H1 (cell line): Measurements from ENCODE around the gene A2ML1. TPM values are rescaled to one million over a fixed set of nuclear protein-coding genes. Genes with fewer than 3 reads are reported as not detected.

Experiments used
- CTCF ChIA-PET: fragments of 300-600 bp; sonication (Branson Sonifier 250); formaldehyde crosslinking; loops from one replicate; lab custom pipeline; 2021; ENCODE audit not compliant: partially characterized antibody; lab: Charles Lee
- POLR2A ChIA-PET: fragments of 300-600 bp; sonication (Branson Sonifier 250); formaldehyde crosslinking; loops from one replicate; lab custom pipeline; 2021; ENCODE audit warnings: inconsistent platforms; ENCODE audit not compliant: partially characterized antibody; lab: Charles Lee
- DNase-seq, 2 experiments: peaks; one replicate each; pipeline versions ENCODE4 v3.0.0 to v3.0.0-alpha.2; 2010 to 2022; ENCODE audit warnings: low spot score in 2 of 2, low read depth in 1 of 2, mixed read lengths in 1 of 2
- FAIRE-seq: peaks from 2 replicates; lab custom pipeline; 2011; peaks lifted over from hg19 to GRCh38; lab: Jason Lieb, UNC
- H2AFZ ChIP-seq: 2 replicates; pipeline ENCODE4 v1.8.1; 2012; ENCODE audit warnings: low read length, inconsistent platforms
- H2AK5ac ChIP-seq: 2 replicates; pipeline ENCODE4 v1.6.1; 2013; ENCODE audit warnings: low read depth, low read length
- H2BK120ac ChIP-seq: replicated peaks from 2 replicates; pipeline ENCODE3; 2013; ENCODE audit warnings: low read depth, low read length, inconsistent platforms
- H2BK12ac ChIP-seq: 2 replicates; pipeline ENCODE4 v1.6.1; 2013; ENCODE audit warnings: low read depth, low read length
- H2BK15ac ChIP-seq: 2 replicates; pipeline ENCODE4 v1.6.1; 2013; ENCODE audit warnings: low read length
- H2BK20ac ChIP-seq: 2 replicates; pipeline ENCODE4 v1.6.1; 2013; ENCODE audit warnings: low read length
- H2BK5ac ChIP-seq: 2 replicates; pipeline ENCODE4 v1.6.1; 2013; ENCODE audit warnings: low read depth, low read length
- H3K14ac ChIP-seq: 2 replicates; pipeline ENCODE4 v1.6.1; 2013; ENCODE audit warnings: inconsistent platforms; ENCODE audit not compliant: insufficient read length
- H3K18ac ChIP-seq: 2 replicates; pipeline ENCODE4 v1.6.1; 2013; ENCODE audit warnings: low read length; ENCODE audit errors: extremely low read depth
- H3K23ac ChIP-seq: 2 replicates; pipeline ENCODE4 v1.6.1; 2013; ENCODE audit warnings: inconsistent platforms; ENCODE audit not compliant: insufficient read length
- H3K23me2 ChIP-seq: 2 replicates; pipeline ENCODE4 v1.6.1; 2013; ENCODE audit warnings: low read depth, low read length
- H3K27ac ChIP-seq: 2 replicates; pipeline ENCODE4 v1.6.1; 2011; ENCODE audit warnings: low read depth, low read length, inconsistent platforms
- H3K27me3 ChIP-seq, 4 experiments: replicated peaks in 1 of 4; 1 replicate in 1 of 4; 2 replicates in 3 of 4; pipeline versions ENCODE4 v1.6.1 to v1.8.1; 2011 to 2013; ENCODE audit warnings: low read length in 3 of 4, mild to moderate bottlenecking in 3 of 4, inconsistent platforms in 2 of 4, mixed read lengths in 2 of 4, moderate library complexity in 1 of 4; ENCODE audit not compliant: control insufficient read depth in 3 of 4, insufficient read depth in 3 of 4; ENCODE audit errors: extremely low read depth in 1 of 4
- H3K36me3 ChIP-seq, 4 experiments: 2 replicates each; pipeline versions ENCODE4 v1.6.1 to v1.8.1; 2011 to 2013; ENCODE audit warnings: mild to moderate bottlenecking in 4 of 4, low read length in 3 of 4, moderate library complexity in 2 of 4, control low read depth in 1 of 4, inconsistent platforms in 1 of 4; ENCODE audit not compliant: insufficient read depth in 4 of 4, control insufficient read depth in 2 of 4
- H3K4ac ChIP-seq: replicated peaks from 2 replicates; pipeline ENCODE3; 2013; ENCODE audit warnings: low read length, low read depth, mixed read lengths, inconsistent platforms; ENCODE audit not compliant: insufficient read length
- H3K4me1 ChIP-seq, 4 experiments: replicated peaks in 1 of 4; 1 replicate in 1 of 4; 2 replicates in 3 of 4; pipeline versions ENCODE4 v1.6.1 to v1.8.1; 2011 to 2013; ENCODE audit warnings: low read length in 3 of 4, inconsistent platforms in 2 of 4, mixed read lengths in 1 of 4; ENCODE audit not compliant: insufficient read depth in 4 of 4, control insufficient read depth in 3 of 4
- H3K4me2 ChIP-seq, 2 experiments: 2 replicates each; pipeline versions ENCODE4 v1.6.1 to v1.8.1; 2011 to 2013; ENCODE audit warnings: low read depth in 2 of 2, low read length in 2 of 2, control low read depth in 1 of 2, inconsistent platforms in 1 of 2, mild to moderate bottlenecking in 1 of 2; ENCODE audit not compliant: insufficient read depth in 1 of 2
- H3K4me3 ChIP-seq, 4 experiments: fragments of 200-600, 300-600 bp in 1 of 4; sonication (generic), shearing (Covaris generic), sonication (Bioruptor Twin) in 1 of 4; 2 replicates each; pipeline versions ENCODE4 v1.5.1 to v1.8.1; 2011 to 2016; ENCODE audit warnings: low read length in 4 of 4, low read depth in 3 of 4, control low read depth in 2 of 4, inconsistent platforms in 2 of 4, mild to moderate bottlenecking in 2 of 4, mixed read lengths in 1 of 4, moderate library complexity in 1 of 4; ENCODE audit not compliant: insufficient read depth in 2 of 4; ENCODE audit errors: extremely low read depth in 1 of 4
- H3K56ac ChIP-seq: replicated peaks from 2 replicates; pipeline ENCODE3; 2013; ENCODE audit warnings: low read depth, mild to moderate bottlenecking, mixed read lengths, low read length, inconsistent platforms; ENCODE audit not compliant: insufficient read length
- H3K79me1 ChIP-seq: 2 replicates; pipeline ENCODE4 v1.6.1; 2013; ENCODE audit warnings: low read depth, low read length, control low read depth
- H3K79me2 ChIP-seq, 2 experiments: 2 replicates each; pipeline versions ENCODE4 v1.6.1 to v1.8.1; 2012 to 2013; ENCODE audit warnings: low read length in 2 of 2, mild to moderate bottlenecking in 2 of 2, inconsistent platforms in 1 of 2; ENCODE audit not compliant: insufficient read depth in 2 of 2, control insufficient read depth in 1 of 2
- H3K9ac ChIP-seq, 4 experiments: replicated peaks in 1 of 4; 1 replicate in 1 of 4; 2 replicates in 3 of 4; pipeline versions ENCODE4 v1.6.1 to v1.8.1; 2011 to 2013; ENCODE audit warnings: low read depth in 3 of 4, low read length in 3 of 4, control low read depth in 2 of 4, mild to moderate bottlenecking in 2 of 4, moderate library complexity in 2 of 4, inconsistent platforms in 1 of 4; ENCODE audit errors: extremely low read depth in 1 of 4
- H3K9me3 ChIP-seq, 2 experiments: 2 replicates each; pipeline versions ENCODE4 v1.6.1 to v1.8.1; 2012 to 2013; ENCODE audit warnings: mild to moderate bottlenecking in 2 of 2, moderate library complexity in 2 of 2, control low read depth in 1 of 2, inconsistent platforms in 1 of 2, low read depth in 1 of 2, low read length in 1 of 2, mixed read lengths in 1 of 2; ENCODE audit not compliant: insufficient read depth in 2 of 2
- H4K20me1 ChIP-seq, 2 experiments: replicated peaks in 1 of 2; 2 replicates each; pipeline versions ENCODE3 to v1.8.1; 2011 to 2013; ENCODE audit warnings: inconsistent platforms in 2 of 2, low read length in 2 of 2, mild to moderate bottlenecking in 1 of 2; ENCODE audit not compliant: insufficient read depth in 2 of 2, control insufficient read depth in 1 of 2
- H4K5ac ChIP-seq: 2 replicates; pipeline ENCODE4 v1.6.1; 2013; ENCODE audit warnings: low read length, low read depth, mixed read lengths, inconsistent platforms; ENCODE audit not compliant: insufficient read length
- H4K8ac ChIP-seq: 2 replicates; pipeline ENCODE4 v1.8.0; 2013; ENCODE audit warnings: mild to moderate bottlenecking, moderate library complexity, low read length, inconsistent platforms; ENCODE audit not compliant: insufficient read depth; ENCODE audit errors: extremely low read depth
- H4K91ac ChIP-seq: replicated peaks from 2 replicates; pipeline ENCODE3; 2013; ENCODE audit warnings: low read length, mixed read lengths, inconsistent platforms; ENCODE audit not compliant: insufficient read length
- ASH2L ChIP-seq: fragments of 200-600, 300-600 bp; sonication (generic); IDR thresholded peaks from one replicate; pipeline ENCODE4 v1.7.1; 2017; ENCODE audit warnings: low read length
- BCL11A ChIP-seq, 2 experiments: IDR thresholded peaks; one replicate each; pipeline ENCODE4 v1.6.1; 2011; ENCODE audit warnings: low read depth in 2 of 2, low read length in 2 of 2, mild to moderate bottlenecking in 2 of 2
- CBX5 ChIP-seq: fragments of 300-800, 300-1000 bp; sonication (generic); IDR thresholded peaks from 2 replicates; pipeline ENCODE4 v1.7.1; 2016; ENCODE audit warnings: antibody characterized with exemption, low read length, low read depth
- CHD1 ChIP-seq: IDR thresholded peaks from 2 replicates; pipeline ENCODE4 v1.6.1; 2012; ENCODE audit warnings: low read depth, low read length, improper control_type of control experiment
- EP300 ChIP-seq, 2 experiments: IDR thresholded peaks; 1 replicate in 1 of 2; 2 replicates in 1 of 2; pipeline ENCODE4 v1.6.1; 2011 to 2012; ENCODE audit warnings: low read depth in 2 of 2, low read length in 2 of 2, mild to moderate bottlenecking in 2 of 2, borderline replicate concordance in 1 of 2, inconsistent platforms in 1 of 2, moderate library complexity in 1 of 2
- FOSL1 ChIP-seq: IDR thresholded peaks from 2 replicates; pipeline ENCODE4 v1.6.1; 2011; ENCODE audit warnings: mild to moderate bottlenecking, low read depth, low read length, moderate library complexity; ENCODE audit not compliant: insufficient read depth
- KDM4A ChIP-seq: IDR thresholded peaks from one replicate; pipeline ENCODE4 v1.7.1; 2012; ENCODE audit warnings: low read depth, mild to moderate bottlenecking, moderate library complexity, low read length, inconsistent platforms; ENCODE audit not compliant: severe bottlenecking
- POLR2A ChIP-seq, 2 experiments: IDR thresholded peaks; 1 replicate in 1 of 2; 2 replicates in 1 of 2; pipeline ENCODE4 v1.6.1; 2011; ENCODE audit warnings: low read depth in 2 of 2, low read length in 2 of 2, mild to moderate bottlenecking in 2 of 2; ENCODE audit errors: control extremely low read depth in 1 of 2
- SIRT6 ChIP-seq: IDR thresholded peaks from one replicate; pipeline ENCODE4 v1.7.1; 2012; ENCODE audit warnings: low read length, inconsistent platforms
- SIX5 ChIP-seq: IDR thresholded peaks from 2 replicates; pipeline ENCODE4 v1.6.1; 2011; ENCODE audit warnings: mild to moderate bottlenecking, low read depth, low read length
- WGBS, 2 experiments: shearing (Covaris generic) in 1 of 2; methylation state at CpG; one replicate each; pipeline versions ENCODE4 v1.1.6 to v1.1.7; 2013 to 2015; ENCODE audit warnings: low lambda C conversion rate in 2 of 2, mixed read lengths in 2 of 2, inconsistent platforms in 1 of 2, low coverage in 1 of 2, missing lambda C conversion rate in 1 of 2; ENCODE audit not compliant: insufficient replicate concordance in 2 of 2, insufficient coverage in 1 of 2, insufficient read length in 1 of 2; ENCODE audit errors: extremely low coverage in 1 of 2, missing lambda C conversion rate in 1 of 2; 5-methylcytosine and 5-hydroxymethylcytosine counted together
- polyA plus RNA-seq, 7 experiments: library from polyadenylated mRNA; depleted of rRNA in 3 of 7; stranded (reverse) in 5 of 7; unstranded in 2 of 7; fragments of >200 nt in 5 of 7; fragments of 200-250 nt in 2 of 7; gene quantifications; 1 replicate in 5 of 7; 2 replicates in 1 of 7; 4 replicates in 1 of 7; pipeline versions ENCODE4 v1.2.1 to v1.2.3, GENCODE V29; 2011 to 2013; ENCODE audit warnings: missing spikeins in 2 of 7, mixed read lengths in 2 of 7
- total RNA-seq: library from RNA; stranded (reverse); fragmentation: NEBNext Ultra II Directional; extraction: Animal tissue kit (Norgen Biotek cat#: 25700); gene quantifications from 2 replicates; pipeline ENCODE4 v1.2.1, GENCODE V29; 2021

Gene A2ML1
- total and polyA plus RNA-seq, 2 of the 8 experiments (the other 6 are each of a cell fraction or from before 2014, with no cell fraction given) = 10.2 to 10.3 TPM

DNA sequence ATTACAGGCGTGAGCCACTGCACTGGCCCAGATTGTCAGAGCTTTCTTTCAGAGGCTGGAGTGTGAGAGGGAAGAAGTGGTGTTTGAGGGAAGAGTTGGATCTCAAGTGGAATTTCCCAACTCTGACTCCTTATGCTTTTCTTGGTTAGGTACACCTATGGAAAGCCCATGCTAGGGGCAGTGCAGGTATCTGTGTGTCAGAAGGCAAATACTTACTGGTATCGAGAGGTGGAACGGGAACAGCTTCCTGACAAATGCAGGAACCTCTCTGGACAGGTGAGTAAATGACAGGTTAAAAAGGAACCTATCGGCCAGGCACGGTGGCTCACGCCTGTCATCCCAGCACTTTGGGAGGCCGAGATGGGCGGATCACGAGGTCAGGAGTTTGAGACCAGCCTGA lies 14.9 kb downstream of the A2ML1 start:
- Histone ChIP-seq H2BK5ac (no peak overlapping the region), H3K18ac (no peak overlapping the region), H4K20me1 (no peaks in the 10 kb centered on the region), H3K79me2 (no peaks in the 10 kb centered on the region), H3K9me3 (no peaks in the 10 kb centered on the region), H3K4ac (no peak overlapping the region), H3K4me1 (peaks cover 0 to 14% (median 9%) of the 10 kb centered on the region in 4 experiments; a peak in 5 of 7 replicates), H2BK15ac (no peak overlapping the region), H3K27ac (no peak overlapping the region), H4K91ac (no peak overlapping the region), H2AFZ (no peak overlapping the region), H3K23me2 (no peaks in the 10 kb centered on the region), H3K4me3 (no peak overlapping the region), H3K36me3 (no peaks in the 10 kb centered on the region), H3K14ac (no peak overlapping the region), H3K23ac (no peak overlapping the region), H3K56ac (no peak overlapping the region), H3K27me3 (no peaks in the 10 kb centered on the region), H2BK20ac (no peak overlapping the region)
- DNase-seq (no peak), FAIRE-seq (no peak)
- POLR2A ChIA-PET = interaction anchor here (0.7 to 1.4 kb wide), 2 partner anchors 8 to 14 kb away, joined by 3 to 4 read pairs; no protein-coding TSS in a partner anchor
- no peak for TF ChIP-seq BCL11A (IDR thresholded peaks at IDR 0.05; ENCODE audit: low read depth in 2 of 2, low read length in 2 of 2)
- TF ChIP-seq EP300 (IDR thresholded peaks at IDR 0.05; ENCODE audit: borderline replicate concordance in 1 of 2, low read depth in 2 of 2, low read length in 2 of 2) = no peak
- no peak for TF ChIP-seq CHD1
- no peak for TF ChIP-seq CBX5
- TF ChIP-seq SIRT6 = no peak
- TF ChIP-seq SIX5 = no peak
- no peak for TF ChIP-seq POLR2A (IDR thresholded peaks at IDR 0.05; ENCODE audit: control extremely low read depth in 1 of 2, low read depth in 2 of 2, low read length in 2 of 2)
- no peak for TF ChIP-seq ASH2L
- no peak for TF ChIP-seq FOSL1
- no peak for TF ChIP-seq KDM4A
- TF ChIP-seq, all 59 proteins: peak for 0
- Histone ChIP-seq H2BK12ac (no peak overlapping the region), H4K8ac (no peak overlapping the region; the same call in 1 of the 2 replicates), H4K5ac (no peak overlapping the region), H3K79me1 (no peaks in the 10 kb centered on the region), H3K9ac (no peak overlapping the region), H2AK5ac (no peak overlapping the region), H2BK120ac (no peak overlapping the region), H3K4me2 (no peak overlapping the region)
- CTCF ChIA-PET = interaction anchor here (0.8 to 3.0 kb wide), 5 partner anchors 14 to 53 kb away, joined by 3 to 16 read pairs (median 3); no protein-coding TSS in a partner anchor
- WGBS, 2 experiments = 88% methylated on average over 9 of the region's 9 CpGs; no CpG with 5 or more reads in 1 of the 2 experiments
